CD4-positive, alpha-beta T cell (primary cell): ENCODE measurements around the gene HCFC1R1. TPM values are rescaled to one million over a fixed set of nuclear protein-coding genes. Genes with fewer than 3 reads are reported as not detected.
A peak's percentile ranks its signal among the peaks of the same experiment; 100 is the strongest.

ENCODE experiments used
- ATAC-seq: fragments of 200-7000 bp; cut with Tn5 transposase; one replicate; pipeline ENCODE4 v1.10.0; 2022; ENCODE audit warnings: mild to moderate bottlenecking; ENCODE audit not compliant: poor library complexity
- CTCF ChIA-PET: fragments of 350-600 bp; sonication (Branson Sonifier 250); formaldehyde crosslinking; loops from one replicate; lab custom pipeline; 2021; ENCODE audit warnings: antibody characterized with exemption, inconsistent platforms; lab: Charles Lee
- POLR2A ChIA-PET: fragments of 350-600 bp; sonication (Branson Sonifier 250); formaldehyde crosslinking; loops from one replicate; lab custom pipeline; 2021; ENCODE audit warnings: antibody characterized with exemption, inconsistent platforms; lab: Charles Lee
- DNase-seq, 14 experiments: peaks; one replicate each; pipeline ENCODE4 v3.0.0-alpha.2; 2013 to 2020; ENCODE audit warnings: mixed read lengths in 2 of 14
- H3K27ac ChIP-seq, 2 donors: one replicate each; pipeline versions ENCODE4 v1.5.1 to v1.7.0; 2013; ENCODE audit warnings: low read length in 2 of 2, low read depth in 1 of 2, mild to moderate bottlenecking in 1 of 2
- H3K27me3 ChIP-seq, 2 experiments: 1 replicate in 1 of 2; 2 replicates in 1 of 2; pipeline versions ENCODE4 v1.6.1 to v1.7.0; 2013; ENCODE audit warnings: low read length in 2 of 2, control low read depth in 1 of 2, mild to moderate bottlenecking in 1 of 2, moderate library complexity in 1 of 2; ENCODE audit not compliant: insufficient read depth in 2 of 2, control insufficient read depth in 1 of 2
- H3K36me3 ChIP-seq: one replicate; pipeline ENCODE4 v1.6.1; 2013; ENCODE audit warnings: low read length, control low read depth; ENCODE audit not compliant: insufficient read depth
- H3K4me1 ChIP-seq: one replicate; pipeline ENCODE4 v1.6.1; 2013; ENCODE audit warnings: low read length, control low read depth; ENCODE audit not compliant: insufficient read depth
- H3K4me3 ChIP-seq: one replicate; pipeline ENCODE4 v1.5.1; 2013; ENCODE audit warnings: mild to moderate bottlenecking, low read length, moderate library complexity
- H3K9me3 ChIP-seq, 2 experiments: 1 replicate in 1 of 2; 2 replicates in 1 of 2; pipeline versions ENCODE4 v1.6.1 to v1.7.0; 2013; ENCODE audit warnings: low read length in 2 of 2, mild to moderate bottlenecking in 2 of 2, control low read depth in 1 of 2, moderate library complexity in 1 of 2; ENCODE audit not compliant: control insufficient read depth in 1 of 2, insufficient read depth in 1 of 2
- H3K27ac Mint-ChIP-seq: one replicate; pipeline ENCODE4 v1.8.0; 2020; ENCODE audit warnings: mixed read lengths
- H3K27me3 Mint-ChIP-seq: one replicate; pipeline ENCODE4 v1.8.0; 2021; ENCODE audit warnings: mixed read lengths
- H3K36me3 Mint-ChIP-seq: one replicate; pipeline ENCODE4 v1.8.0; 2021; ENCODE audit warnings: low read depth, mixed read lengths
- H3K4me1 Mint-ChIP-seq: one replicate; pipeline ENCODE4 v1.8.0; 2021; ENCODE audit warnings: low read depth, mixed read lengths
- H3K4me3 Mint-ChIP-seq: one replicate; pipeline ENCODE4 v1.8.0; 2020; ENCODE audit warnings: mild to moderate bottlenecking, mixed read lengths
- H3K9me3 Mint-ChIP-seq: one replicate; pipeline ENCODE4 v1.8.0; 2020; ENCODE audit warnings: mixed read lengths
- CTCF ChIP-seq: fragments of 200-600 bp; IDR thresholded peaks from one replicate; pipeline ENCODE4 v1.8.0; 2022; ENCODE audit warnings: antibody characterized with exemption, mild to moderate bottlenecking
- intact Hi-C, 2 experiments: fragments of 100-400 bp; cut with DNase I in 1 of 2; cut with micrococcal nuclease in 1 of 2; formaldehyde crosslinking; loops; one replicate each; pipeline versions ENCODE4 v1.15.1 to v1.9.0; 2023 to 2025; cut with DNase I, micrococcal nuclease
- total RNA-seq, 174 experiments: library from RNA in 2 of 174; stranded (reverse) in 2 of 174; gene quantifications; one replicate each; pipeline ENCODE4 v1.2.3 and lab custom pipeline; 2021 to 2026

The HCFC1R1 gene
- total RNA-seq, 2 experiments from 2014 or later = 8.9 to 11.0 TPM

DNA sequence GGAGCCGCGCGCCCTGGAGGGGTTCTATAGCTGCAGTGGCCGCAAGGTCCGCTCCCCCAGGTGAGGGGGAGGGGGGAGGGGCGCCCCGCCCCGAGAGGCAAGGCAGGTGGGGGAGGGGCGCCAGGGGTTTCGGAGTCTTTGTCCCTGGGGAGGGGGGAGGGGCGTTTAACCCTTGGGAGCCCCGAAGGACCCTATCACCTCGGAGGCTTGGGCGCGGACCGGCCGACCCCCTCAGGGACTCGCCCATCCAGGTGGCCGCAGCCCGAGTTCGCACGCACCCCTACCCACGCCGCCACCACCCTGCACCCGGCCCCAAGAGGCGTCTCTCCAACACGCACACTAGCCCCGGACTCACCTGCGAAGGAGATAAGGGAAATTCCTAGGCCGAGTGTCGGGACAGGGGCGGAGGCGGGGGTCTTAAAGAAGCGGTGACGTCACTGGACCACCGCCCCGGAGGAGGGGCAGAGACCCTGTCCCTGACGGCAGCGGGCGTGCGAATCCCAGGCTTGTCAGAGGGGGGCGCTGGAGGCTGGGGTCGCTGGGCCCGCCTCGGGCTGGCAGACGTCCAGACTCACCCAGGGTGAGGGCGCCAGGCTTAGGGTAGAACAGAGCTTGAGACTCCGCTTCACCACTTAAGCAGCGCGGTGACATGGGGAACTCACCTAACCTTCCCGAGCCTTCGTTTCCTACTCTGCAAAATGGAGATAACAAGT lies 5.8 kb downstream of the HCFC1R1 start, which contains the start of gene CLDN6:
TSS of gene CLDN6 (minus strand) at position 390 of the 713 bp plus-strand sequence. CDS start 2,162 bp downstream, outside the sequence.
- H3K27ac ChIP-seq = no peak within 1 kb of the TSS
- peaks cover 0 to 5% of the 10 kb centered on the region in 2 experiments for H3K9me3 ChIP-seq
- H3K9me3 Mint-ChIP-seq = no peaks in the 10 kb centered on the region
- TF ChIP-seq CTCF = no peak
- no peak within 1 kb of the TSS for H3K27ac Mint-ChIP-seq
- peaks cover 4 to 8% of the 10 kb centered on the region in 2 experiments for H3K27me3 ChIP-seq
- H3K4me1 Mint-ChIP-seq = peaks cover 35% of the 10 kb centered on the region
- ATAC-seq (no peak), DNase-seq (peak in 4 of 14 experiments; percentile 27 to 64 (median 56))
- CTCF ChIA-PET = interaction anchor here (0.9 to 5.4 kb wide), 4 partner anchors 10 to 112 kb away, joined by 3 to 38 read pairs (median 6); no protein-coding TSS in a partner anchor
- no peaks in the 10 kb centered on the region for H3K36me3 ChIP-seq
- no peaks in the 10 kb centered on the region for H3K36me3 Mint-ChIP-seq
- POLR2A ChIA-PET = no interaction called here
- H3K4me3 Mint-ChIP-seq = peak within 1 kb of the TSS; percentile 63
- H3K4me3 ChIP-seq = no peak within 1 kb of the TSS
- intact Hi-C loops = no loop called here
- peaks cover 49% of the 10 kb centered on the region for H3K4me1 ChIP-seq
- H3K27me3 Mint-ChIP-seq = peaks cover 10% of the 10 kb centered on the region

GRCh38 chr16:3017344-3017743 lies 6.4 kb downstream of the HCFC1R1 start:
- Mint-ChIP-seq H3K4me1 (peaks cover 29% of the 10 kb centered on the region), H3K27ac (no peak overlapping the region), H3K9me3 (no peaks in the 10 kb centered on the region), H3K27me3 (peaks cover 16% of the 10 kb centered on the region), H3K4me3 (no peak overlapping the region), H3K36me3 (no peaks in the 10 kb centered on the region)
- ATAC-seq (no peak), DNase-seq (no peak)
- intact Hi-C loops = no loop called here
- Histone ChIP-seq H3K4me3 (no peak overlapping the region), H3K27ac (no peak overlapping the region), H3K4me1 (peaks cover 49% of the 10 kb centered on the region), H3K9me3 (peaks cover 0 to 5% of the 10 kb centered on the region in 2 experiments), H3K36me3 (no peaks in the 10 kb centered on the region), H3K27me3 (peaks cover 4 to 10% of the 10 kb centered on the region in 2 experiments)
- TF ChIP-seq CTCF = no peak
- POLR2A ChIA-PET = no interaction called here
- CTCF ChIA-PET = no interaction called here

GRCh38 chr16:3015865-3016521 lies 7.7 kb downstream of the HCFC1R1 start:
- ATAC-seq = no peak
- CTCF ChIA-PET = no interaction called here

More at GRCh38 chr16:3015865-3016521, 7.7 kb downstream of the HCFC1R1 start:
- peaks cover 43% of the 10 kb centered on the region for H3K4me1 ChIP-seq
- no peak for DNase-seq
- Mint-ChIP-seq H3K9me3 (no peaks in the 10 kb centered on the region), H3K4me3 (peak overlapping the region; percentile 71), H3K27ac (no peak overlapping the region), H3K36me3 (no peaks in the 10 kb centered on the region), H3K4me1 (peaks cover 16% of the 10 kb centered on the region), H3K27me3 (peaks cover 18% of the 10 kb centered on the region)
- no peak overlapping the region for H3K27ac ChIP-seq
- H3K36me3 ChIP-seq = no peaks in the 10 kb centered on the region
- no peak overlapping the region for H3K4me3 ChIP-seq
- TF ChIP-seq CTCF = no peak
- peaks cover 0 to 5% of the 10 kb centered on the region in 2 experiments for H3K9me3 ChIP-seq
- intact Hi-C loops = no loop called here
- POLR2A ChIA-PET = no interaction called here
- H3K27me3 ChIP-seq = peaks cover 10 to 12% of the 10 kb centered on the region in 2 experiments
